HL-60 (cell line): ENCODE measurements around the gene CHID1.

ENCODE experiments used
- DNase-seq, 2 experiments: peaks; one replicate each; pipeline ENCODE4 v3.0.0-alpha.2; 2010 to 2020; ENCODE audit warnings: low read depth in 1 of 2, low spot score in 1 of 2
- H3K27ac ChIP-seq: fragments of 250-450 bp; sonication (Bioruptor Pico); replicated peaks from 2 replicates; pipeline ENCODE4 v1.5.1; 2020; ENCODE audit warnings: mild to moderate bottlenecking, moderate library complexity
- H3K27me3 ChIP-seq: fragments of 250-450 bp; sonication (Bioruptor Pico); 2 replicates; pipeline ENCODE4 v1.5.1; 2021; ENCODE audit warnings: mild to moderate bottlenecking, moderate library complexity; ENCODE audit not compliant: insufficient read depth, poor library complexity, severe bottlenecking
- H3K4me3 ChIP-seq: replicated peaks from 2 replicates; pipeline ENCODE4 v1.5.1; 2011; ENCODE audit warnings: mild to moderate bottlenecking, control low read depth, low read length; ENCODE audit not compliant: insufficient read depth
- CTCF ChIP-seq: IDR thresholded peaks from one replicate; pipeline ENCODE4 v1.5.1; 2011; ENCODE audit warnings: low read length, control low read depth, inconsistent platforms; ENCODE audit not compliant: insufficient read depth
- GABPA ChIP-seq: IDR thresholded peaks from 2 replicates; pipeline ENCODE4 v1.6.1; 2012; ENCODE audit warnings: low read depth
- POLR2AphosphoS5 ChIP-seq: IDR thresholded peaks from 2 replicates; pipeline ENCODE4 v1.6.1; 2012; ENCODE audit warnings: low read depth
- REST ChIP-seq: IDR thresholded peaks from 2 replicates; pipeline ENCODE4 v1.6.1; 2012; ENCODE audit warnings: low read depth; ENCODE audit not compliant: insufficient replicate concordance
- SPI1 ChIP-seq: IDR thresholded peaks from 2 replicates; pipeline ENCODE4 v1.6.1; 2012; ENCODE audit warnings: low read depth, mild to moderate bottlenecking, borderline replicate concordance

The CHID1 gene

GRCh38 chr11:863910-864827 is 46.4 kb downstream of the CHID1 start:
- H3K27ac ChIP-seq: no peak overlapping the region
- H3K4me3 ChIP-seq: no peak overlapping the region
- TF ChIP-seq SPI1 (no peak), GABPA (no peak), POLR2AphosphoS5 (0 out of 2 replicates have a peak, but pooled peaks have one; percentile 14), REST (no peak), CTCF (no peak)
- no peak for DNase-seq
- H3K27me3 ChIP-seq: peaks cover 2% of the 10 kb centered on the region

GRCh38 chr11:863023-863909 is 47.3 kb downstream of the CHID1 start:
- DNase-seq: no peak
- peaks cover 2% of the 10 kb centered on the region for H3K27me3 ChIP-seq
- TF ChIP-seq GABPA: no peak
- no peak for TF ChIP-seq POLR2AphosphoS5
- no peak for TF ChIP-seq CTCF
- TF ChIP-seq REST: no peak
- TF ChIP-seq SPI1: no peak
- H3K4me3 ChIP-seq: no peak overlapping the region
- no peak overlapping the region for H3K27ac ChIP-seq

GRCh38 chr11:862696-863022 is 48.0 kb downstream of the CHID1 start:
- Histone ChIP-seq H3K4me3 (no peak overlapping the region), H3K27ac (no peak overlapping the region), H3K27me3 (peaks cover 2% of the 10 kb centered on the region)
- no peak for DNase-seq
- TF ChIP-seq CTCF: no peak
- no peak; the same call in 1 of the 2 replicates for TF ChIP-seq POLR2AphosphoS5
- TF ChIP-seq GABPA: no peak
- TF ChIP-seq SPI1: no peak
- TF ChIP-seq REST: no peak
